ENCODE data around the gene NID2.

DNA sequence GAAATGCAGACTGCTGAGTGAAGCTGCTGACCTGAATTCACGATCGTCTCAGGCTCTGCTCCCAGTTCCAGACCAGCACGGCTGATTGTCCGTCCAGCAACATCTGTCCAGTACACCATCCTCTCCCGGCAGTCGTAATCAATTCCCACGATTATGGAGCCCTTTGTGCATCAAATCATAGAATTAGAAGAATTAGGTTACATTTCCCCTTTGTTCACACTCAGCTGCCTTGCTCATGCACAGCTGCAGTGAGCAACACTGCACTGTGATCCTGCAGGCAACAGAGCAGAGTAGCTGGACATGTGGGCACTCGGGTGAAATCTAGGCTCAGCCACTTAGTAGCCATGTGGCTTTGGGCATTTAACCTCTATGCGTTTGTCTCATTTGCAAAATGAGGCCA lies 57.3 kb downstream of the NID2 start:
- TF ChIP-seq POLR2A (IDR thresholded peaks at IDR 0.05; ENCODE audit: low read depth, low read length), result no peak
- no peak for TF ChIP-seq TAF1 (IDR thresholded peaks at IDR 0.05; ENCODE audit: borderline replicate concordance, low read depth, low read length)

All from GM12892 (cell line).